ENCODE results near the gene METTL21C.

METTL21C gene

GRCh38 chr13:102694937-102695336 is at the start of gene METTL21C:
TSS of gene METTL21C (minus strand) at chr13:102695044. CDS start at chr13:102694498, 546 bp downstream.
- no peak for DNase-seq (ENCODE audit: low read depth in 2 of 3, low spot score in 1 of 3)

DNA sequence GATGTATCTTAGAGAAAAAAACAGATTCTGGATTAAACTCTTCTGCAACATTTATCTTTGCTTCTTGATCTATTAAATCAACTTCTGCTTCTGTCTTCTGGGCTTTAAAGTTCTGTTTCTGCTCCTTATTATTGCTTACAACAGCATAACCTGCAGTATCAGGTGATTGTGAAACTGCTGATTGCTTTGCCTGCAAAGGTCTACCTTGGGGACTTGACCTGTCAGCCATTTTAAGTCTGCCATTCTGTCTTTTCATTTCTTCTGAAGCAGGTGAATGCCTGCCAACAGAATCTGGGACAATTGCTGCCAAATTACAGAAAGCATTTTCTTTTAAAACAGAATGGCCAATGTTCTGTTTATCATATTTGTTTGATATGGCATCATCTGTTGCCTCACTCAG is 47.7 kb upstream of the METTL21C start:
- DNase-seq (ENCODE audit: low read depth in 2 of 3, low spot score in 1 of 3), result no peak

- DNase-seq (ENCODE audit: low read depth in 2 of 3, low spot score in 1 of 3), result no peak
These were observed 47.3 kb upstream of the METTL21C start for GRCh38 chr13:102742101-102742500.

- DNase-seq (ENCODE audit: low read depth in 2 of 3, low spot score in 1 of 3), result no peak
These were observed 34.9 kb upstream of the METTL21C start for GRCh38 chr13:102729560-102730270.

- no peak for DNase-seq (ENCODE audit: low read depth in 2 of 3, low spot score in 1 of 3)
These were observed 31.6 kb upstream of the METTL21C start for GRCh38 chr13:102726430-102726829.

DNA sequence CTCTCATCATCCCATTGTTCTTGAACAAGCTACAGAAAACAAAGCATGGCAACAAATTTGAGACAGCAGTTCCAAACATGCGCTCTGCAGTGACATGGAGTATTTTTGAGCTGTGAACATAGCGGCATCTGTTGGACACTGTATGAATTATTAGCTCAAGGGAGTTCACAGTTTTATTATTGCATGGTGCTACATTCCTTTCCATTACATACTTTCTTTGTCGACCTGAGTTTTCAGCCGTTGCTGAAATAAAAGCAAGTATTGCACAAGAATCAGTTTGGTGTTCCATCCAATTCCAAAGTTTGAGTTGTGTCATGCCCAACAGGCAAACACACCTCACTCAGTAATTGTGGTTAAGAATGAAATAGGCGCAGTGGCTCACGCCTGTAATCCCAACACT is 30.1 kb upstream of the METTL21C start:
- DNase-seq (ENCODE audit: low read depth in 2 of 3, low spot score in 1 of 3), result no peak

DNA sequence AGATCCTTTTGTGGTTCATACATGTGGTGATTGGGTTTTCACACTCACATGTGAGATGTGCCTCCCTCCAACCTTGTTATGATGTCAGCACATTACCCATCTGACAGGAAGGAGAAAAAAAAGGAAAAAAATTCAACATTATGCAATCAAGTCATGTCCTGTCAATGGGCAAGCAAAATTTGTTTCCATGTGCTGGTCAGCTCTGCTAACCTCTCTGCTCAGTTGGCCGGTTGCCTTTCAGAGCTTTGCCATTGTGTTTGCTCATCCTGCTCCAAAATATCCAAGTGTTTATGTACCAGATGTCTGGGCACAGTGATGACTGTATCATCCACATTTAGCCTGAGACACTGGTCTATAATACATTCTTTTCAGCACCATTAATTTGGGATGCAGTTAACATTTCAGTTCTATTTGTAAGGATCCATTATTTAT is 27.0 kb upstream of the METTL21C start:
- DNase-seq (ENCODE audit: low read depth in 2 of 3, low spot score in 1 of 3), result no peak

DNA sequence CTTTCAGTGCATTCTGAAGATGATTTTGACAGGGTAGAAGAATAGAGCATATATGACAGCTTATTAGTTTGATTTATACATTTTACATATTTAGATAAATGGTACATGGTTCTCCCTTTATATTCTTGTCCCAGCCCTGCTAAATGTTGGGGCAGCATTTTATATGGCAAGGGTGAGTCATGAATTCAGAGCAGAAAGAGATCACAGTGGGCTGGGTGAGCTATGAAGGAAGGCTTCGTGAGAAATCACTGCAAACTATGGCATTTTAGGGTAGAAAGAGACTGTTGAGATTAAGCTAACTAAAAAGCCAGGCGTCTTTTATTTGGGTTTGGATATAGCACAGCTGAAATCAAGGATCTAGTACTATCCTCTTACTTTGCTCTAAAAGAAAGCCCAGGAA is 23.9 kb upstream of the METTL21C start:
- DNase-seq (ENCODE audit: low read depth in 2 of 3, low spot score in 1 of 3), result no peak

GRCh38 chr13:102715447-102715846 is 20.6 kb upstream of the METTL21C start:
- DNase-seq (ENCODE audit: low read depth in 2 of 3, low spot score in 1 of 3), result no peak

DNA sequence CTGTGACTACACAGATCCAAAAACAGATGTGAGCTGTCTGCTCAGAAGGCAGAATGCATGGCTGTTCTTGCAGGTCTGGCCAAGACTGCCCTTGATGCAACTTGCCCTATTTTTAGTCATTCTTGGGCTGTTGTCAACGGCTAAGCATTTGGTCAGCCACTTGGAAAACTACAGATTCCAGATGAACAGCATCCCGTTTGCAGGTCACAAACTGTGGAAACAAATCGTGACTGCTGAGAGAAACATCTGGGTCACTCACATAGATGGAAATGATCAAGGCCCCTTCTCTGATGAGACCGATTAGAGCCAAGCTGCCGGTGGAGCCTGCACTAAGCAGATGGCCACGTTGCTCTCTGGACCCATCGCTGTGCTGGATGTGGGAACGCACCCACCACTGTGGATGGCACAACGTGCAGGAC is 15.4 kb upstream of the METTL21C start:
- no peak for DNase-seq (ENCODE audit: low read depth in 2 of 3, low spot score in 1 of 3)

DNA sequence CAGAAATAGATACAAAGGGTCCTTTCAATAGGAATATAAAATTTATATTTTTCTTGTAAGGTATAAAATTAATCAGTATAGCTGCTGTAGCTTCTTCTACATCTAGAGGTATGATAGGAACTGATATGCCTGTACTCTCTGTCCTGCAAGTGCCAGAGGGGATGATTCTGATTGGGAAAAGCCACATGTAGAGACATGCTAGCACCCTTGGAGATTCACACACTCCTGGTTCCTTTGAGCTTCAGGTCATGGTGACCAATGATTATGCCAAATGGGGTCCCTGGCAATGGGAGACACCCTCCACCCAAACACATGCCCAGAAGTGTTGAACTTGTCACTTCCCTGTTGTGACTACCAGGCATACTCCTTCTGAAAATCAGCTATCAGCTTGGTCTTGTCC is 14.7 kb upstream of the METTL21C start:
- DNase-seq (ENCODE audit: low read depth in 2 of 3, low spot score in 1 of 3), result no peak

DNA sequence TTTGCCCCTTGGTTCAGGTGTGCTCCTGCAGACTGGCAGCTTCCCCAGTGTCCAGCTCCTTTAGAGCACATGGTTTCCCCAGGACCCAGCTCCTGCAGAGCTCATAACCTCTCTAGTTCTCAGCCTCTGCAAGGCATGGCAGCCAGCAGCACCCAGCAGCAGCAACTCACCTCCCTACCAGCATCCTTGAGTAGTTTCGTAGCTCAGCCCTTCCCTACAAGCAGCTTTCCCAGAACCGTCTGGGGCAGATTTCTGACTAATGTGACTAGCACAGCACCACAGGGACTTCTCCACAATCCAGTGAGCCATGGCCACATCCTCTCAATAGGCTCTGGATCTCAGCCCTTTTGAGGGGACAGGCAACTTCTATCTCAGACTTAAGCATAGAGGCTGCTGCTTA is 14.1 kb upstream of the METTL21C start:
- DNase-seq (ENCODE audit: low read depth in 2 of 3, low spot score in 1 of 3), result no peak

DNA sequence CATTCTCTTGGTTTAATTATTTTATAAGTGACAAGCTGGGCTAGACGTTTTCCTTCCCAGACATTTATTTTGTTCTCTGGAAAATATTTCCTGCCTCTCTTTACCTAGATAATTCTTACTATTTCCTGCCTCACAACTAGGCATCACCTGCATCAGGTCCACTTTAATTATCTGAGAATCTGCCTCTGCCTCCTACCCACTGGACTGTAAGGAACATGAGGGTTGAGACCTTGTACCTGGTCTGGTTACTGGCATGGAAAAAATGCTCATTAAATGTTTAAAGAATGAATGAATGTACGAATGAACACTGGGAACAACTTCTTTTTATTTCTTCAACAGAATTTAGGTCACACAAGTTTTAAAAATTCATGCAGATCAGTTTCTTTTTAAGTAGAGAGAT is 13.4 kb upstream of the METTL21C start:
- DNase-seq (ENCODE audit: low read depth in 2 of 3, low spot score in 1 of 3), result no peak

DNA sequence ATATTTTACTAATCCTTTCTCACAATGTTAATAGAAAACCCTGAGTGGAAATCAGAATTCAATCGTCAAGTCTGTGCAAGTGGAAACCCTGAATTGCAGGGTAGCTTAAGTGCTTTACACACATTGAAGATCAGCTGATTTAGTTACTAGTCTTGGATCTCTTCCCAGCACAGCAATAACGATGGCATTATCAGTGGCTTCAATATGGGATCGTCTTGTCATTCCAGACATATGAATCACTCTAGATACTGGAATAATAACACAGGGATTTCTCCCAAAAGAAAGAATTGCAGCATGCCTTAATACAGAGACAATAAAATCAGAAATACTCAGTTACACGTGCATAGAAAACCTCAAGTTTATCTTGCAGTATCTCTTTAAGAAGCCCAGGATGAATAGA is 12.6 kb upstream of the METTL21C start:
- DNase-seq (ENCODE audit: low read depth in 2 of 3, low spot score in 1 of 3), result no peak

- DNase-seq (ENCODE audit: low read depth in 2 of 3, low spot score in 1 of 3), result no peak
These were observed 9.6 kb upstream of the METTL21C start for GRCh38 chr13:102704238-102705058.

DNA sequence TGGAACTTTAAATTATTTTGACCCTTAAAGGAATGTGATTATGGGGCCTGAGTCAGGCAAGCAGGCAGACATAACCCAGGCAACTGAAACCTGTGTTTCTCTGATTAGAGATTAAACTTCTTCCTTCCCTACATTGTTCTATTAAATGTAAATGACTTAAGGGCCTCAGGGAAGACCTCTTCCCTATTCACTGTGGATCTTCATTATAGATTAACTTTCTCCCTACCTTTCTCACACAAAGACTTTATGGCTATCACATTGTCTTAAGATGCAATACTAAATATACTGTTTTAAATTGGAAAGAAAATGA is 8.8 kb upstream of the METTL21C start:
- DNase-seq (ENCODE audit: low read depth in 2 of 3, low spot score in 1 of 3), result no peak

- DNase-seq (ENCODE audit: low read depth in 2 of 3, low spot score in 1 of 3), result no peak
These were observed 8.3 kb upstream of the METTL21C start for GRCh38 chr13:102702965-102703725.

DNA sequence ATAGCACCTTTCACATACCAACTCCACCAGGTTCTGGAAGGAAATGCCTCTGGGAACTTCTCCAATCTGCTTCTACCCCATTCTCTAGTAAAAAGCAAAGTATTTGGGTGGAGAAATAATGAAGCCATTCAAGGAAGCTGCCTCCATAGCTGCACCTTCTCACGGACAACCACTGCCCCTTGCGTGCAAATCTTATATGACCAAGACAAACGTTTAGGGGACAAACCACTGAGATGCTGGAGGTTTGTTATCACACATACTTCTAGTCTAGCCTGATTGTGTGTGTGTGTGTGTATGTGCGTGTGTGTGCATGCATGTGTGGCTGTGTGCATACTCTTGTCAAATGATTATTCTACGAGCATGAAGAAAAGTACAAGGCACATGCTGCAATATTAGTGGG is 6.5 kb upstream of the METTL21C start:
- DNase-seq (ENCODE audit: low read depth in 2 of 3, low spot score in 1 of 3), result no peak

DNA sequence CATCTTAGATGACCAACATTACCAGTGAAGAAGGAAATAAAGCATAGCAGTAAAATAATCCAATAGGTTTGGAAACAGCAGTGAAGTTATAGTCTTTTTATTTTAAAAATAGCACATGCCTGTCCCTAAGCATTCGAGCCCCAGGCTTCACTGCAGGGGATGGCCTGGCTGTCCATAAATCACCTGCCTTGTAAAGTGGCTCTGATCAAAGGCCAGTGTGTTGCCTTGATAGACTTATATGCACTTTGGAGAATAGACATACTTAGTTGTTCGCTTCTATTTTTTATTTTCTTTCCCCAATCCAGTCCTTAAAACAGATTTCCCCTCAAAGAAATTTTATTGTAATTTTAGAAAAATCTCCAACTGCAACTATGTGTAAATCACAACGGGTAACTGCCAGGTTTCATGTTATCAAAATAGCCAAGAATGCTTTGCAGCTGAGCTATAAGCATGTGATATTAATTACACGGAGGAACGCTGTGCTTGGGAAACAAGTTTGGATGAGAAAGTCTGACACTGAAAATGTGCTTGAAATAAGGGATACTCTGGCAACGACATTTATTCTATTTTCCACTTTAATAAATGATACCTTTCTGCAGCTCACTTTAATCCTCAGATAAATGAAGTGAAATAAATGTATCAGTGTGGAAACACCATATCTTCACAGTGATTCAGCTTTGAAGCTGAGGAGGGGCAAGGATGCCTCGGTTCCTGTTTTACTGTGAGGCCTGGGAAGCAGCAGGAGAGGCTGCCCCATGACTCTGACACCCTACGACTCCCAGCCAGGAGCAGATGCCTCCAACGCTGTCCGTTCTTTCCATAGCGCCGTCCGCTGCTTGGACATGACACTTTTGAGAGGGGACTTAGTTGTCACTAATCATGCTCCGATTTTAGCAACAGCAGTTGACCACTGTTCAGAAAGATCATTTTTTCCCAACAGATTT is 5.5 kb upstream of the METTL21C start:
- DNase-seq (ENCODE audit: low read depth in 2 of 3, low spot score in 1 of 3), result no peak

DNA sequence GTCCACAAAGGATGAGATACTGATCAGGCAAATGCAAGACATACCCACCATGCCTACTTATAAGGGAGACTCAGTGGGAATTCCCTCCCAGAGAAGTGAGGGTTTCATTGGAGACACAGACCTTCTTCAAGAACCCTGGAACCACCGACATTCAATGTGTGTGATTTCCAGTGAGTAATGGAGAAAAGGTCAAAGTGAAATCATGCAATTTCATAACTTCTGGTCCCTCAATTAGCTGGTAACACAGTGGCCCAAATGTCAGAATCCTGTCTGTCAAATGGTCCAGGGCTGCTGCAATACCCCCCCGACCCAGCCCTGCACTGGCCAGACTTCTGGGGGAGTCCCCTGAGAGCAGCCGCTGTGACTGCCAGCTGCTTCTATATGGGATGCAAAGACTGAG is 4.7 kb upstream of the METTL21C start:
- no peak for DNase-seq (ENCODE audit: low read depth in 2 of 3, low spot score in 1 of 3)

DNA sequence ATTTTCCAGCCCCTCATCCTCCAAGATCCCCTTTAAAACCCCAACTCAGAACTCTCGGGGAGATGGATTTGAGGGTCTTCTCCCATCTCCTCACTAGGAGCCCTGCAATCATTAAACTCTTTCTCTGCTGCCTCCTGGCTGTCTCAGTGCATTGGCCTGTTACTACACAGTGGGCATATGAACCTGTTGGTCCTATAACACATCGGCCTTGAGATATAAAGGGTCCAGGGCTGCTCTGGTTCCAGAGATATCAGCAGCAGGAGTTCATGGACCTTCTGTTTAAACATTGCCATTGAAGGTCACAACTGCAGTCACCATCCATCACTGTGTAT is 3.8 kb upstream of the METTL21C start:
- no peak for DNase-seq (ENCODE audit: low read depth in 2 of 3, low spot score in 1 of 3)

Measured in stimulated activated CD4-positive, alpha-beta T cell treated with anti-CD3 and anti-CD28 coated beads, Interleukin-12 subunit alpha, Interleukin-12 subunit beta, amount 100 ng/mL, for 48 hours (primary cell).